Rectal smooth muscle tissue (tissue), 1 donor: Measurements from ENCODE around the gene CBLN3.
"Not testable (repeated sequence)": the region's sequence is repeated elsewhere in the genome, so short reads cannot be mapped to it uniquely, and the experiment has no call there.

Source experiments
- H3K27ac ChIP-seq: one replicate; pipeline ENCODE4 v1.7.0; 2013; ENCODE audit warnings: low read depth, low read length, inconsistent platforms
- H3K27me3 ChIP-seq: one replicate; pipeline ENCODE4 v1.7.0; 2013; ENCODE audit warnings: low read length; ENCODE audit not compliant: control insufficient read depth, insufficient read depth
- H3K36me3 ChIP-seq: one replicate; pipeline ENCODE4 v1.7.0; 2013; ENCODE audit warnings: low read length; ENCODE audit not compliant: control insufficient read depth, insufficient read depth
- H3K4me1 ChIP-seq: one replicate; pipeline ENCODE4 v1.7.0; 2013; ENCODE audit warnings: low read length; ENCODE audit not compliant: control insufficient read depth, insufficient read depth
- H3K4me3 ChIP-seq: one replicate; pipeline ENCODE4 v1.7.0; 2013; ENCODE audit warnings: low read length
- H3K9ac ChIP-seq: one replicate; pipeline ENCODE4 v1.7.0; 2013; ENCODE audit warnings: low read length

Gene CBLN3

DNA sequence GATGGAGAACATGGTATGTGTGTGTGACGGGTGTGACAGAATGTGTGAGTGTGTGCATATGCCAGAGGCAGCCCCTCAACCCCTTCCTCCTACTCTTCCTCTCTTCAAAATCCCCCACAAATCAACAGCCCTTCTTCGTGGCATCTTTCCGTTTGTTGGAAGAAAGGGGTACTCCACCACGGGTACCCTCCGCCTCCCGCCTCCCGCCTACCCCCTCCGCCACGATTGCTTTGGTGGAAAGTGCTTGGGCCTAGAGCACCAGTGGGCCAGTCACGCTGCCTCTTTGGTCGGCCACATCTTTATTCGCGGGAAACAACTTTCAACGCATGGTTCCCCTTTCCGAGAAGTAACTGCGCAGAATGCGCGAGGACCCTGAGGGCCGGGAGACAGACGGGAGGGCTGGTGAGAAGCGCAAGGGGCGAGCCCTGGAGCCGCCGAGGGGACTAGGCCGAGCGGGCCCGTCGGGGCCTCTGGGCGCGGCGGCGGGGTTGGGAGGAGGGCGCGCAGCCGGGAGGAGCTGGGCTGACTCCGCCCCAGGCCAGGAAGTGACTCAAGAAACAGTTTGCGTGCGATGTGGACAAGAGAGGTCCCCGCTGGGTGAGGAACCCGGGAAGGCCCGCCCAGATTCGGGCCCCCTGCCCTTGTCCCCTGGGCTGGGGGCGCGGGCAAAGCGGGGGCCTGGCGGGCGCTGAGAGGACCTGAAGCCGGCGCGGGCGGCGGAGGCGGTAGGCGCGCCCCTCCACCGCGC lies at the start of gene CBLN3, which contains the start of gene KHNYN:
Gene CBLN3, minus strand, starts transcription at position 274 of the 748 bp plus-strand sequence. CDS start 614 bp downstream, outside the sequence.
Gene KHNYN, plus strand, starts transcription at position 560 of the 748 bp plus-strand sequence. CDS start 777 bp downstream, outside the sequence.
- Histone ChIP-seq H3K27ac (peak within 1 kb of the TSS; percentile 92), H3K36me3 (peaks cover 16% of the 10 kb centered on the region), H3K4me1 (peaks cover 16% of the 10 kb centered on the region), H3K27me3 (no peaks in the 10 kb centered on the region), H3K4me3 (peak within 1 kb of the TSS; percentile 87), H3K9ac (peak within 1 kb of the TSS; percentile 89)

DNA sequence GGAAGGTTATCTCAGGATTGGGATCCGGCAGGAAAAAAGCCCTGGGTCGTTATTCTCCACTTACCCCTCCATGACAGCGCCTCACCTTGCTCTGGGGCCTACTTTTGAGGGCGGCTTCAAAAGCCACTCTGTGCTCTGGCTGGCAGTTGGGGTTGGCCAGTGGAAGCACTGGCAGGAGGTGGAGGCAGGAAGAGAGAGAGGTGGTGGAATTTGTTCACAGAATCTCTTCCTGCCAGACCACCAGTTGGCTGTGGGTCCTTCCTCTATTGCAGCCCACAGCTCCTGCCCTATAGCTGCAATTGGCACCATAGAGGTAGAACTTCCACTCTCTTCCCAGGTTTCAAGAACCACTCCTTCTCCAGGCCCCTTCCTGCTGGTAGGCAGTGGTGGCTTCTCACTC lies 45.8 kb upstream of the CBLN3 start:
- Histone ChIP-seq H3K27me3 (no peaks in the 10 kb centered on the region), H3K4me3 (no peak overlapping the region), H3K27ac (no peak overlapping the region), H3K36me3 (no peaks in the 10 kb centered on the region), H3K4me1 (no peaks in the 10 kb centered on the region), H3K9ac (no peak overlapping the region)

DNA sequence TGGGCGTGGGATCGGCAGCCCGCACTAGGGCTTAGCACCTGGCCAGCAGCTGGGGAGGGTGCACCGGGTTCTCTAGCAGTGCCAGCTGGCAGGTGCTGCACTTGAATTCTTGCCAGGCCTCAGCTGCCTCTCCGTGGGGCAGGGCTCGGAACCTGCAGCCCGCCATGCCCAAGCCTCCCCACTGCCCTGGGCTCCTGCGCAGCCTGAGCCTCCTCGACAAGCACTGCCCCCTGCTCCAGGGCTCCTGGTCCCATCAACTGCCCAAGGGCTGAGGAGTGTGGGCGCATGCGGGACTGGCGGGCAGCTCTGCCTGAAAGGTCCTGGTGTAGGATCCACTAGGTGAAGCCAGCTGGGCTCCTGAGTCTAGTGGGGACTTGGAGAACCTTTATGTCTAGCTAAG lies 43.7 kb upstream of the CBLN3 start:
- no peak overlapping the region for H3K4me3 ChIP-seq
- no peaks in the 10 kb centered on the region for H3K4me1 ChIP-seq
- H3K36me3 ChIP-seq, result no peaks in the 10 kb centered on the region

DNA sequence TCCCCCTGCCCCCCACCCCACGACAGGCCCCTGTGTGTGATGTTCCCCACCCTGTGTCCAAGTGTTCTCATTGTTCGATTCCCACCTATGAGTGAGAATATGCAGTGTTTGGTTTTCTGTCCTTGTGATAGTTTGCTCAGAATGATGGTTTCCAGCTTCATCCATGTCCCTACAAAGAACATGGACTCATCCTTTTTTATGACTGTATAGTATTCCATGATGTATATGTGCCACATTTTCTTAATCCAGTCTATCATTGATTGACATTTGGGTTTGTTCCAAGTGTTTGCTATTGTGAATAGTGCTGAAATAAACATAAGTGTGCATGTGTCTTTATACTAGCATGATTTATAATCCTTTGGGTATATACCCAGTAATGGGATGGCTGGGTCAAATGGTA lies 41.0 kb upstream of the CBLN3 start:
- not testable (repeated sequence) for H3K27me3 ChIP-seq, H3K27ac ChIP-seq, H3K9ac ChIP-seq, H3K36me3 ChIP-seq, H3K4me3 ChIP-seq, H3K4me1 ChIP-seq

More for the DNA sequence above, 43.7 kb upstream of the CBLN3 start:
- Histone ChIP-seq H3K27ac (no peak overlapping the region), H3K27me3 (no peaks in the 10 kb centered on the region), H3K9ac (no peak overlapping the region)

DNA sequence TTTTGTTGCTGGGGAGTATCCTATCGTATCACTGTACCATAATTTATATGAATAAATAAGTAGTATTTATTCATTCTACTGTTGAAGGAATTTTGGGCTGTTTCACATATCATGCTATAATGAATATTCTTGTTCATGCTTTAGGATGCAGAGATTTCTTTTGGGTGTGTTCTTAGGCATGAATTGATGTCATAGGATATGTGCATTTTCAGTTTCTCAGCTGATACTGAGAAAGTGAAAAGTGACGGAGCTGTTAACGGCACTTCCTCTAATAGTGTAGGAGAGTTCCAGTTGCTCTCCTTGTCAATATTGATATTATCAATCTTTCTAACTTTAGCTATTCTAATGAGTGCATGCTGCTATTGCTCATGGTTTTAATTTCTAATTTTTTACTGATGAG lies 36.3 kb upstream of the CBLN3 start:
- Histone ChIP-seq H3K4me3 (no peak overlapping the region), H3K27me3 (no peaks in the 10 kb centered on the region), H3K9ac (no peak overlapping the region), H3K36me3 (no peaks in the 10 kb centered on the region), H3K4me1 (no peaks in the 10 kb centered on the region), H3K27ac (no peak overlapping the region)

DNA sequence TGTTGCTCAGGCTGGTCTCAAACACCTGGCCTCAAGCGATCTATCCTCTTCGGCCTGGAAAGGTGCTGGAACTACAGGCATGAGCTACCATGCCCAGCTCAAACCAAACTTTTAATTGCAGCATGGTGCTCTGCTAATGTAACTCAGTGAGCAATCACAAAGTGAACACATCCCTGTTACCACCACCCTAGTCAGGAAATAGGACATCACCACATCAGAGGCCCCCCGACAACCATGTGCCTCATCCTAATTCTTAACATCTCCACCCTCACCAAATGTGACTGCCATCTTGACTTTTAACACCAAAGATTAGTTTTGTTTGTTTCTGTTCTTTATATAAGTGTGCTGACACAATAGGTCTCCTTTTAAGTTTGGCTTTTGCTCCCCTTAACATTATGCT lies 35.9 kb upstream of the CBLN3 start:
- no peaks in the 10 kb centered on the region for H3K4me1 ChIP-seq
- H3K9ac ChIP-seq, result no peak overlapping the region
- H3K27me3 ChIP-seq, result no peaks in the 10 kb centered on the region
- H3K4me3 ChIP-seq, result no peak overlapping the region
- no peak overlapping the region for H3K27ac ChIP-seq
- no peaks in the 10 kb centered on the region for H3K36me3 ChIP-seq

DNA sequence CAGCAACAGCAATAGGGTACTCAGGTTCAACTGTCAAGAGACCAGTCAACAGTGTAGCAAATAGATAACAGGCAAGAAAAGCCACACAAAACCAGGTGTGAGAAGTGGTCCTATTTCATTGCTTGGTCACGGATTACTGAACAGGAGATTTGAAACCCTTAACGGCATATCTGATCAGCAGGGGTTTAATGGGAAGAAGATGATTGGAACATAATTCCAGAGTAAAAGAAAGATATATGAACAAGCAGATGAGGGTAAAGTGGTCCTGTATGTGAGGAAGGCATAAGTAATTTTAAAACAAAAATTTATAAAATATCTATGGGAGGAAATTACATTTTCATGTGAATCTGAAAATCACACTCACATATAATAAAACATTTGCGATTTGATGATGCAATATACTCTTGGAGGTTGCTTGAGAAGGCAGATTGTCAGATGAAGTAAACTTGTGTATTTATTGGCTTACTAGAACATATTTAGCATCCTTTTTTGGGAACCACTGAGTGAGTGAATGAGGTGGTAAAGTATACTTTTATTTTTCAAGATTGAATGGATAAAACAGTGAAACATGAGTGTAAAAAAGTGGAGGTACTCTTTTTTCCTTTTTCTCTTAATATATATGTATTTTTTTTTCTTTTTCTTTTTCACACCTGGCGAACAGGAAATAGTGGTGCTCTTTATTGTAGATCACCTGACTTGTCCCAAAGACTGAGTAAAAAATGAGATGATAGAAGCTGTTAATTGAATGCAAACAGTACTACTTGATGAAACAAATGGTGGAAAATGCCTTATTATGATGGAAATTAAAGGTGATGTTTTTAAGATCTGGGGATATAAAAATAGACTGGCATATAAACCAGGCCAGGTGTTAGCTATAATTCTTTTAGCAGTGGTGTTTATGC lies 34.7 kb upstream of the CBLN3 start:
- no peak overlapping the region for H3K4me3 ChIP-seq
- no peaks in the 10 kb centered on the region for H3K27me3 ChIP-seq
- H3K4me1 ChIP-seq, result no peaks in the 10 kb centered on the region
- no peak overlapping the region for H3K9ac ChIP-seq
- no peaks in the 10 kb centered on the region for H3K36me3 ChIP-seq
- no peak overlapping the region for H3K27ac ChIP-seq

DNA sequence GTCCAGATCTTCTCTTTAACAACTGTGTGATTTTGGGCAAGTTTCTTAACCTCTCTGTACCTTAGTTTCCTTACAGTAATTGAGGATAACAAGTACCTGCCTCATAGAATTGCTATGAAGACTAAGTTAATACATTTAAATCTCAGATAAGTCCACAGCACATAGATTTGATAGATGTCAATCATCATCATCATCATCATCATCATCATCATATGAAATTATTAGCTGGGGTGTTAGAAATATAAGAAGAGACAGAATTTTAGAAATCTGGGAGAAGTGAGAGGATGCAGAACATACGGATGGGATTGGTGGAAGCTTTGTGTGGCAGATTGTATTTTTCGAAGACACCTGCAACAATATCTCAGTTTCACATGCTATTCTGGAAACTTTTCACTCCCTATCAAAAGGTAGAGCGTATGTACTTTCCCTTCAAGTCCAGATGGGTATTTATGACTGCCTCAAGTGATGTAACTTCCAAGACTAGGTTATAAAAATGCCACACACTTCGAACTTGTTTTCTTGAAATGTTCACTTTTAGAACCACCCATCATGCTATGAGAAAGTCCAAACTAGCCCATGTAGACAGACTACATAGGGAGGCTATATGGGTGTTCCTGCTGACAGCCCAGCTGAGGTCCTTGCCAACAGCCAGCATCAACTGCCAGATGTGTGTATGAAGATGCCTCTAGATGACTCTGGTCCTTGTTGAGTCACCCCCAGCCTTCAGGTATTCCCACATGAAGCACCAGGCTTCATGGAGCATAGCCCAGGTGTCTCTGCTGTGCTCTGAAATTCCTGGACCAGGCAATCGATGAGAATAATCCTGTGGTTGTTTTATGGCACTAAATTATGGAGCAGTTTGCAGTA lies 33.8 kb upstream of the CBLN3 start:
- no peak overlapping the region for H3K9ac ChIP-seq
- H3K4me1 ChIP-seq, result no peaks in the 10 kb centered on the region
- no peak overlapping the region for H3K27ac ChIP-seq
- no peak overlapping the region for H3K4me3 ChIP-seq
- H3K36me3 ChIP-seq, result no peaks in the 10 kb centered on the region
- H3K27me3 ChIP-seq, result no peaks in the 10 kb centered on the region

DNA sequence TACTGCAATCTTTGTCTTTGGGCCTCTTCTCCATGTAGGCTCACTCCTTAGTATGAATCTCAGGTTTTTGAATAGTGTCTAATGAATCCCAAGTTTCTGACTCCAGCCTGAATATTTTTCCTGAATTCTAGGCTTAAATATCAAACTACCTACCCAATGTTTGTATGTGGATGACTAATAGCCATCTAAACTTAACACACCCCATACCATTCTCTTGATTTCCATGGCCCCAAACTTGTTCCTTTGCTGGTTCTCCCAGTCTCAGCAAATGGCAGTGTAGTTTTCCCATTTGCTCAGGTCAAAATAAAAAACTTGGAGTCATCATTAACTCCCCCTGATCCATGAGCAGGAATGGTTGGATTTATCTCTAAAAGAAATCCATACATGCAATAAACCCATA lies 31.9 kb upstream of the CBLN3 start:
- Histone ChIP-seq H3K4me1 (no peaks in the 10 kb centered on the region), H3K27me3 (no peaks in the 10 kb centered on the region), H3K36me3 (no peaks in the 10 kb centered on the region), H3K9ac (no peak overlapping the region), H3K27ac (no peak overlapping the region), H3K4me3 (no peak overlapping the region)

DNA sequence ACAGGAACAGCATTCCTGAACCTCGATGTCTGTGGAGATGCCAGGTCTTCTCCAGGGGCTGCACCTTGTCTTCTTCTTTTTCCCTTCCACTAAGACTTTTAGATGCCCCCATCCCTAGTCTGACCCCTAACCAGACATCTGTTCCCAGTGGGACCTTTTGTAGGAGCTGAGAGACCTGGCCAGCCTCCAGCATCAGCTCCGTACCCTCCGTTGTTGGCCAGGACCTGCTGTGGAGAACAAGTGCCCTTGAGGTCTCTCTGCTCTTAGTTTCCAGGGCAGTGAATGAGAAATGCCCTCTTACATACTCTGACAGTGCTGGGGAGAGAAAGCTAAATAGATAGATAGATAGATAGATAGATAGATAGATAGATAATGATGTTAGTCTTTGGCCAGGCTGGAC lies 29.9 kb upstream of the CBLN3 start:
- no peak overlapping the region for H3K27ac ChIP-seq
- no peaks in the 10 kb centered on the region for H3K27me3 ChIP-seq
- H3K4me3 ChIP-seq, result no peak overlapping the region
- no peaks in the 10 kb centered on the region for H3K4me1 ChIP-seq
- H3K9ac ChIP-seq, result no peak overlapping the region
- H3K36me3 ChIP-seq, result no peaks in the 10 kb centered on the region

DNA sequence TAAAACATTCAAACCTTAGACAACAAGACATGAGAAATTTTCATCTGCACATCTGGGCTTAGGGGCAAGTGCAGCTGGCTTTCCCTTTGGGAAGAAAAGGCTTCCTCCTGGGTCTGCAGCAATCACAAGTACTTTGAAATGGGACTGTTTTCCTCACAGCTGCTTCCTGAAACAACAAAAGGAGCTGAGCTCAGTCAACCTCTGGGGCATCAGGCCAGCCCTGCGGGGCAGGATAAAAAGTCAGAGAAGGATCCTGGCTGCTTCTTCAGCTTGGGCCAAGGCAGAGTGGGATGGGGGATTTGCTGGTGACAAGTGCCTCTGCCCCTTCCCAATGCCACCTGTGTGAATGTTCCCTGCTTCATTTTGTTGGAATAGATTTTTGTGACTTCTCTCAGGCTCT lies 29.3 kb upstream of the CBLN3 start:
- H3K9ac ChIP-seq, result no peak overlapping the region
- H3K27me3 ChIP-seq, result no peaks in the 10 kb centered on the region
- H3K4me3 ChIP-seq, result no peak overlapping the region
- H3K36me3 ChIP-seq, result no peaks in the 10 kb centered on the region
- no peaks in the 10 kb centered on the region for H3K4me1 ChIP-seq
- H3K27ac ChIP-seq, result no peak overlapping the region

DNA sequence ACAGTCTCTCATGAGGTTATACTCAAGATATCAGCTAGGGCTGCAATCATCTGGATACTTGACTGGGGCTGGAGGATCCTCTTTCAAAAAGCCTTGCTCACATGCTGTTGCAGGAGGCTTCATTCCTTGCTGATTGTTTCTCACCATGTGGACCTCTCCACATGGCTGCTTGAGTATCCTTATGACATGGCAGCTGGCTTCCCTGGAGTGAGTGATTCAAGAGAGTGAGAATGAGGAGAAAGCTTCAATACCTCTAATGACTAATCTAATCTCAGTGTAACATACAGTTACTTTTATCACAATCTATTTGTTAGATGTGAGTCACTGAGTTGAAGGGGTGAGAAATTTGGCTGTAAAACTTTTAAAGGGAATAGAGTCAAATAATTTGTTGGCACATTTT lies 27.5 kb upstream of the CBLN3 start:
- Histone ChIP-seq H3K27me3 (no peaks in the 10 kb centered on the region), H3K4me3 (no peak overlapping the region), H3K36me3 (no peaks in the 10 kb centered on the region), H3K27ac (no peak overlapping the region), H3K9ac (no peak overlapping the region), H3K4me1 (no peaks in the 10 kb centered on the region)
